ENCODE data around the gene SH3BP1.

DNA sequence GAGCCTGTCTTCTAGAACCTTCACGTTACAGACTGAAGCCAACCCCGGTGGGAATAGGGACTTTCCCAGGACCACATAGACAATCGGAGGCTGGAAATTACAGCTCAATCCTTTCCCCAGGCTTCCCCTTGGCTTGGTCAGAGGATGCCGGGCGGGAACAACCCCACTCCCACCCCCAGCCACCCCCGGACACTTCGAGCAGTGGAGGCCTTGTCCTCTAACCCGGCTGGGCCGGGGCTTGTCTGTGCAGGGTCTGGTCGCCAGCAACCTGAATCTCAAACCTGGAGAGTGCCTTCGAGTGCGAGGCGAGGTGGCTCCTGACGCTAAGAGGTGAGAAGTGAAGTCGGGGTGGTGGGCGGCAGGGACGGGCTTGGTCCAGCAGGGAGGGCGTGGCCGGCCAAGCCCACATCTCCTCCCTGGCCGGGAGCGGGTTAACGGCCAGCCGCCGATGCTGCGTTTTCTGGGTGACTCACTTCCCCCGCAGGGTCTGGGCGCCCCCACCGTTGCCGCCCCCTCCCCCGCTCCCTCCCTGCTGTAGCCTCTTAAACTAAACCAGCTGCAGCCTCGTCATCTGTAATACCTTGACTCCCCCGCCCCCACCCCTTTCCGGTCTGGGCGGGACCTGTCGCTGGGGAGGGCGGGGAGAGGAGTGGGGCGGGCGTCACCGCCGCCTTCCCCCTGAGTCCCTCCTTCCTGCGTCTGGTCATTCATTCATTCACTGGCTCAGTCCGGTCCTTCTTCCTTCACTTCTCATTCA, 37.4 kb downstream of the SH3BP1 start:
- TF ChIP-seq, protein P1, sequence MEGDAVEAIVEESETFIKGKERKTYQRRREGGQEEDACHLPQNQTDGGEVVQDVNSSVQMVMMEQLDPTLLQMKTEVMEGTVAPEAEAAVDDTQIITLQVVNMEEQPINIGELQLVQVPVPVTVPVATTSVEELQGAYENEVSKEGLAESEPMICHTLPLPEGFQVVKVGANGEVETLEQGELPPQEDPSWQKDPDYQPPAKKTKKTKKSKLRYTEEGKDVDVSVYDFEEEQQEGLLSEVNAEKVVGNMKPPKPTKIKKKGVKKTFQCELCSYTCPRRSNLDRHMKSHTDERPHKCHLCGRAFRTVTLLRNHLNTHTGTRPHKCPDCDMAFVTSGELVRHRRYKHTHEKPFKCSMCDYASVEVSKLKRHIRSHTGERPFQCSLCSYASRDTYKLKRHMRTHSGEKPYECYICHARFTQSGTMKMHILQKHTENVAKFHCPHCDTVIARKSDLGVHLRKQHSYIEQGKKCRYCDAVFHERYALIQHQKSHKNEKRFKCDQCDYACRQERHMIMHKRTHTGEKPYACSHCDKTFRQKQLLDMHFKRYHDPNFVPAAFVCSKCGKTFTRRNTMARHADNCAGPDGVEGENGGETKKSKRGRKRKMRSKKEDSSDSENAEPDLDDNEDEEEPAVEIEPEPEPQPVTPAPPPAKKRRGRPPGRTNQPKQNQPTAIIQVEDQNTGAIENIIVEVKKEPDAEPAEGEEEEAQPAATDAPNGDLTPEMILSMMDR (conservative IDR thresholded peaks at IDR 0.05; ENCODE audit: low read depth, low read length) = no peak
- no peak for TF ChIP-seq EZH2 (IDR thresholded peaks at IDR 0.05; ENCODE audit: borderline replicate concordance, low read depth, low read length, poor library complexity, severe bottlenecking)
